Measurements from ENCODE around the gene S100A14.

S100A14 gene

DNA sequence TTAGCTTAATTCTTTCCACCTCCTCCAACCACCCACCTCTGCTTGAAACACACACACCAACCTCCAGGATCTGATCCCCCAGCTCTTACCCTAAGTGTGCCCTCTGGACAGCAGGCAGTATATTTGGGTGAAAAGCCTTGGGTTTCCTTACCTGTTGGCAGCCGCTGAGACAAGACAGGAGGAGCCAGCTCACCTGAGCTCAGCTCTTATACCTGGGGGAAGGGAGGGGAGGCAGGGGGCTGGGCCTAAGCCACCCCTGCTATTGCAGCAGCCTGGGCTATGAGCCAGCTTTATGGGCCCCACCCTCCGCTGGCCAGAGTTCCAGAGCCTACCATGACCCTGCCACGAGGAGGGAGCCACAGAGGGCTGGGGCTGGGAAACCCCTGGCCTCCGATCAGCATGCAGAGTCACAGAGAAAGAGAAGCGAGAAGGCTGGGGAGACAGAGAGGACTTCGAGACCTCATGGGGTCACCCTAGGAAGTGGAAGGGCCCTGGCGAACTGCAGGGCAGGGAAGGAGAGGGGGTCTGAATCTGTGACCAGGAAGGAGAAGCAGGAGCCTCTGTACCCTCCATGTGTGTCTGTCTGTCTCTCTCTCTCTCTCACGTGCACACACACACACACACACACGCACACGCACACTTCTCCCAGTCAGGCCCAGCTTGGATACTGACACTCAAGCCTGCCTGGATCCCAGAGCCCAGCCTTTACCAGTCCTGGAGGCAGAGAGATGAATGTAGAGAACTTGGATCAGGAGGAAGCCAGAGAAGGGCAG lies at the start of gene S100A14:
S100A14 (minus strand) TSS at position 182 of the 773 bp plus-strand sequence. CDS start 467 bp downstream, outside the sequence.
- TF ChIP-seq, protein P1, sequence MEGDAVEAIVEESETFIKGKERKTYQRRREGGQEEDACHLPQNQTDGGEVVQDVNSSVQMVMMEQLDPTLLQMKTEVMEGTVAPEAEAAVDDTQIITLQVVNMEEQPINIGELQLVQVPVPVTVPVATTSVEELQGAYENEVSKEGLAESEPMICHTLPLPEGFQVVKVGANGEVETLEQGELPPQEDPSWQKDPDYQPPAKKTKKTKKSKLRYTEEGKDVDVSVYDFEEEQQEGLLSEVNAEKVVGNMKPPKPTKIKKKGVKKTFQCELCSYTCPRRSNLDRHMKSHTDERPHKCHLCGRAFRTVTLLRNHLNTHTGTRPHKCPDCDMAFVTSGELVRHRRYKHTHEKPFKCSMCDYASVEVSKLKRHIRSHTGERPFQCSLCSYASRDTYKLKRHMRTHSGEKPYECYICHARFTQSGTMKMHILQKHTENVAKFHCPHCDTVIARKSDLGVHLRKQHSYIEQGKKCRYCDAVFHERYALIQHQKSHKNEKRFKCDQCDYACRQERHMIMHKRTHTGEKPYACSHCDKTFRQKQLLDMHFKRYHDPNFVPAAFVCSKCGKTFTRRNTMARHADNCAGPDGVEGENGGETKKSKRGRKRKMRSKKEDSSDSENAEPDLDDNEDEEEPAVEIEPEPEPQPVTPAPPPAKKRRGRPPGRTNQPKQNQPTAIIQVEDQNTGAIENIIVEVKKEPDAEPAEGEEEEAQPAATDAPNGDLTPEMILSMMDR (IDR thresholded peaks at IDR 0.05; ENCODE audit: unreplicated experiment in 3 of 3): no peak
- Mint-ChIP-seq H3K4me1 (peaks cover 40% of the 10 kb centered on the region), H3K9me3 (no peaks in the 10 kb centered on the region), H3K27ac (peak within 1 kb of the TSS; percentile 66 to 88 (median 74)), H3K27me3 (ENCODE audit: low read depth) (no peaks in the 10 kb centered on the region), H3K4me3 (peak within 1 kb of the TSS in 2 of 3 experiments; percentile 38 to 44), H3K36me3 (ENCODE audit: low read depth) (peaks cover 21% of the 10 kb centered on the region)

- TF ChIP-seq, protein P1 (IDR thresholded peaks at IDR 0.05; ENCODE audit: unreplicated experiment in 3 of 3): no peak
- Mint-ChIP-seq H3K4me3 (no peak overlapping the region), H3K4me1 (peaks cover 20% of the 10 kb centered on the region), H3K27me3 (ENCODE audit: low read depth) (no peaks in the 10 kb centered on the region), H3K36me3 (ENCODE audit: low read depth) (peaks cover 74% of the 10 kb centered on the region), H3K9me3 (no peaks in the 10 kb centered on the region), H3K27ac (no peak overlapping the region)
Observed at GRCh38 chr1:153663211-153663610, 47.1 kb upstream of the S100A14 start.

DNA sequence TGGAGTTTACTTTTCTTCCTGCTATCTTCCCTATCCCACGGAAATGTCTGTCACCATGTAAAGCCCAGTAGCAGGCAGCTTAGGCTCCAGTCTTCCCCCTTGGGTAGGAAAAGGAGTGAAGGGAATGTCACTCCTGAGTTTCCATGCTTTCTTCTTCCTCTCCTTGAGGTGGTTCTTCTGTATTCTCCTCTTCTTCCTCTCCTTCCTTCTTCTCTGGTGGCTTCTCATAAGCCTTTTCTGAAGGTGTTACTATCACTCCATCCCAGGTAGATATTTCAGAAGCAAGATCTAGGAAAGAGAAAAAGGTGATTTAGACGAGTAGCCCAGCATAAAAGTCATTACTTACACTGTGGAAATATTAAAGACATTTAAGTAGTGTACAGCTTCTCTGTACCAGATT lies 46.1 kb upstream of the S100A14 start:
- TF ChIP-seq, protein P1 (IDR thresholded peaks at IDR 0.05; ENCODE audit: unreplicated experiment in 3 of 3): no peak
- peak overlapping the region in 2 of 3 experiments; percentile 3 to 41 for H3K4me3 Mint-ChIP-seq
- peaks cover 13% of the 10 kb centered on the region for H3K4me1 Mint-ChIP-seq
- peaks cover 65% of the 10 kb centered on the region for H3K36me3 Mint-ChIP-seq (ENCODE audit: low read depth)
- H3K9me3 Mint-ChIP-seq: no peaks in the 10 kb centered on the region
- H3K27me3 Mint-ChIP-seq (ENCODE audit: low read depth): no peaks in the 10 kb centered on the region
- H3K27ac Mint-ChIP-seq: peak overlapping the region in 1 of 3 experiments; percentile 32

DNA sequence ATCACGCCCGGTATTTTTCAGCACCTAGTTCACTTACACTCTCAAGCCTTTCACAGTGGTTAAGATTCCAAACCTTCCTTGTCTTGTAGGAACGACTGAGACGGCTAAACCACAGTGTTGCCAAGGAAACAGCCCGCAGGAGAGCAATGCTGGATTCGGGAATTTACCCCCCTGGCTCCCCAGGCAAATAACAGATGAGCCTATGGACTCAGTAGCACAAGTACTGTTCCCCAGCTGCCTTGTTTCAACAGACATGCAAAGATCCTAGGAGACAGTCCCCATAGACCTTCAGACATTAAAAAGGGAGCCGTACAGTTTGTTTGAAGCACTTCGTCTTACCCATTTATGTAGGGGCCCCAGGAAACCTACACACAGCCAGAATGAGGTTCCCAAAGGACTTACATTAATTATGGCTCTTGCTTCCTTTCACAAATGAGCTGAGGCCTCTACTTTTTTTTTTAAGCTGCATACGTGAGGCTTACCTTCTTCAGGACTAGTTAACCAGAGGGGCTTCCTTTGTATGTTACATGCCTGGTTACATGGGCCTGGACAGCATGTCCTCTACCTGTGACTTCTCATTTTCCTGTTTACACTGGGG lies 45.1 kb upstream of the S100A14 start:
- Mint-ChIP-seq H3K36me3 (ENCODE audit: low read depth) (peaks cover 54% of the 10 kb centered on the region), H3K9me3 (no peaks in the 10 kb centered on the region), H3K27me3 (ENCODE audit: low read depth) (no peaks in the 10 kb centered on the region), H3K4me3 (peak overlapping the region; percentile 68 to 77 (median 75)), H3K27ac (peak overlapping the region; percentile 4 to 80 (median 60)), H3K4me1 (peaks cover 13% of the 10 kb centered on the region)
- TF ChIP-seq, protein P1 (IDR thresholded peaks at IDR 0.05; ENCODE audit: unreplicated experiment in 3 of 3): no peak

GRCh38 chr1:153659656-153660055 lies 43.5 kb upstream of the S100A14 start:
- H3K27me3 Mint-ChIP-seq (ENCODE audit: low read depth): no peaks in the 10 kb centered on the region
- peaks cover 13% of the 10 kb centered on the region for H3K4me1 Mint-ChIP-seq

More at GRCh38 chr1:153659656-153660055, 43.5 kb upstream of the S100A14 start:
- H3K36me3 Mint-ChIP-seq (ENCODE audit: low read depth): peaks cover 39% of the 10 kb centered on the region
- H3K27ac Mint-ChIP-seq: peak overlapping the region; percentile 82 to 98 (median 93)
- no peaks in the 10 kb centered on the region for H3K9me3 Mint-ChIP-seq
- peak overlapping the region; percentile 97 to 99 (median 99) for H3K4me3 Mint-ChIP-seq
- TF ChIP-seq, protein P1 (IDR thresholded peaks at IDR 0.05; ENCODE audit: unreplicated experiment in 3 of 3): no peak
